Body of pancreas (tissue), 4 donors: ENCODE measurements around the gene ETS1.

ENCODE experiments used
- POLR2A ChIP-seq, 3 donors: fragments of 450-650 bp; IDR thresholded peaks; one replicate each; pipeline ENCODE4 v1.6.1; 2016; ENCODE audit warnings: antibody characterized with exemption in 3 of 3, mild to moderate bottlenecking in 2 of 3
- TF ChIP-seq, protein P1 (sequence below), 7 experiments: fragments of 450-650 bp in 4 of 7; fragments of 200-600 bp in 3 of 7; sonication (generic) in 3 of 7; IDR thresholded peaks; one replicate each; pipeline ENCODE4 v1.5.1; 2016 to 2019; ENCODE audit warnings: antibody characterized with exemption in 7 of 7

DNA sequence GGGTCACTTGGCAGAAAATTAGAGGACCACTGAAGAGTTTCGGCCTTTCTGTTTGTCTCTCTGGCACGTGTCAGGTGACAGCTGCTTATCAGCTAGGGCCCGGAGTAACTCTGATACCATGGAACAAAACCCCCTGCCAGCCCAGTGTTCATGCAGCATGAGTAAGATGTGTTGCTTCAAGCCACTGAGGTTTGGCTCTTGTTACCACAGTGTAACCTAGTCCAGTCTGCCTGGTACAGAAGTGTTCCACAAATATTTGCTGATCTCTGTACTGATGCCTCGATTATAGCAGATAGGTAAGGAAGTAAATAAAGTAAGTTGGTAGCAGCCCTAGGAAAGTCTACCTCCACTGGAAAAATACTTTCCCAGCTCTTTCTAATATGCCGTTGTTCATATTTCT lies 20.5 kb upstream of the ETS1 start:
- TF ChIP-seq, protein P1, sequence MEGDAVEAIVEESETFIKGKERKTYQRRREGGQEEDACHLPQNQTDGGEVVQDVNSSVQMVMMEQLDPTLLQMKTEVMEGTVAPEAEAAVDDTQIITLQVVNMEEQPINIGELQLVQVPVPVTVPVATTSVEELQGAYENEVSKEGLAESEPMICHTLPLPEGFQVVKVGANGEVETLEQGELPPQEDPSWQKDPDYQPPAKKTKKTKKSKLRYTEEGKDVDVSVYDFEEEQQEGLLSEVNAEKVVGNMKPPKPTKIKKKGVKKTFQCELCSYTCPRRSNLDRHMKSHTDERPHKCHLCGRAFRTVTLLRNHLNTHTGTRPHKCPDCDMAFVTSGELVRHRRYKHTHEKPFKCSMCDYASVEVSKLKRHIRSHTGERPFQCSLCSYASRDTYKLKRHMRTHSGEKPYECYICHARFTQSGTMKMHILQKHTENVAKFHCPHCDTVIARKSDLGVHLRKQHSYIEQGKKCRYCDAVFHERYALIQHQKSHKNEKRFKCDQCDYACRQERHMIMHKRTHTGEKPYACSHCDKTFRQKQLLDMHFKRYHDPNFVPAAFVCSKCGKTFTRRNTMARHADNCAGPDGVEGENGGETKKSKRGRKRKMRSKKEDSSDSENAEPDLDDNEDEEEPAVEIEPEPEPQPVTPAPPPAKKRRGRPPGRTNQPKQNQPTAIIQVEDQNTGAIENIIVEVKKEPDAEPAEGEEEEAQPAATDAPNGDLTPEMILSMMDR (IDR thresholded peaks at IDR 0.05): no peak
- no peak for TF ChIP-seq POLR2A (IDR thresholded peaks at IDR 0.05)
